ENCODE measurements around the gene SRSF9. TPM values are rescaled to one million over a fixed set of nuclear protein-coding genes. Genes with fewer than 3 reads are reported as not detected.

SRSF9 gene
- total RNA-seq, 2 experiments from 2014 or later = 164 to 166 TPM

Other genes with a start within 250 kb of the SRSF9 start
- gene PXN, start 204.0 kb downstream of the SRSF9 start, total RNA-seq = 10 to 100 TPM; 89.0 to 94.7 TPM
- gene RNU4-2, start 177.8 kb downstream of the SRSF9 start, total RNA-seq = 1,000 to 10,000 TPM; 4,069 to 4,265 TPM
- 1,000 to 10,000 TPM; 1,307 to 1,401 TPM for gene RNU4-1, start 176.5 kb downstream of the SRSF9 start, total RNA-seq
- 1 to 10 TPM; 1.7 to 2.6 TPM for gene SIRT4, start 167.4 kb downstream of the SRSF9 start, total RNA-seq
- not detected for gene PLA2G1B, start 142.0 kb downstream of the SRSF9 start, total RNA-seq
- gene MSI1, start 100.6 kb downstream of the SRSF9 start, total RNA-seq = not detected
- gene COX6A1, start 31.6 kb downstream of the SRSF9 start, total RNA-seq = 100 to 1,000 TPM; 248 to 276 TPM
- gene TRIAP1, start 23.4 kb downstream of the SRSF9 start, total RNA-seq = 10 to 100 TPM; 23.8 to 24.0 TPM
- gene GATC, start 23.3 kb downstream of the SRSF9 start, total RNA-seq = 10 to 100 TPM; 26.4 to 31.3 TPM
- gene DYNLL1, start 26.4 kb upstream of the SRSF9 start, total RNA-seq = 100 to 1,000 TPM; 146 to 153 TPM
- 10 to 100 TPM; 24.6 to 25.2 TPM for gene COQ5, start 59.4 kb upstream of the SRSF9 start, total RNA-seq
- gene RNF10, start 64.6 kb upstream of the SRSF9 start, total RNA-seq = 100 to 1,000 TPM; 205 to 216 TPM
- 10 to 100 TPM; 59.4 to 62.3 TPM for gene POP5, start 111.7 kb upstream of the SRSF9 start, total RNA-seq
- gene CABP1, start 170.9 kb upstream of the SRSF9 start, total RNA-seq = 1 to 10 TPM; 1.4 to 1.7 TPM
- 10 to 100 TPM; 64.5 to 76.1 TPM for gene MLEC, start 217.4 kb upstream of the SRSF9 start, total RNA-seq
- 10 to 100 TPM; 19.5 to 23.7 TPM for gene UNC119B, start 240.7 kb upstream of the SRSF9 start, total RNA-seq